HCT116 (cell line): ENCODE data around the gene ARHGEF10L.

Source experiments
- CTCF ChIP-seq, 3 experiments: fragments of 200-600 bp in 1 of 3; sonication (generic) in 1 of 3; IDR thresholded peaks in 2 of 3; conservative IDR thresholded peaks in 1 of 3; 2 replicates each; pipeline ENCODE4 v1.5.1; 2012 to 2017; ENCODE audit warnings: low read depth in 2 of 3, low read length in 2 of 3, antibody characterized with exemption in 1 of 3, borderline replicate concordance in 1 of 3, control low read depth in 1 of 3, mild to moderate bottlenecking in 1 of 3, mixed read lengths in 1 of 3, mixed run types in 1 of 3, moderate library complexity in 1 of 3; ENCODE audit not compliant: insufficient read depth in 1 of 3
- POLR2A ChIP-seq: IDR thresholded peaks from 2 replicates; pipeline ENCODE4 v1.7.0; 2011; ENCODE audit warnings: borderline replicate concordance; ENCODE audit not compliant: insufficient read depth, insufficient read length; ENCODE audit errors: extremely low read depth
- YY1 ChIP-seq: IDR thresholded peaks from 2 replicates; pipeline ENCODE4 v1.6.1; 2011; ENCODE audit warnings: low read length, low read depth, moderate library complexity, mild to moderate bottlenecking; ENCODE audit not compliant: insufficient replicate concordance; ENCODE audit errors: extremely low read depth
- ZNF274 ChIP-seq: fragments of 200-500 bp; sonication (Bioruptor generic); IDR thresholded peaks from 2 replicates; pipeline ENCODE4 v1.6.1; 2014; ENCODE audit warnings: mild to moderate bottlenecking, low read depth, low read length, inconsistent platforms

- TF ChIP-seq YY1 (no peak), CTCF (IDR thresholded peaks at IDR 0.05 in 2 of 3, conservative IDR thresholded peaks at IDR 0.05 in 1 of 3; ENCODE audit: borderline replicate concordance in 1 of 3, insufficient read depth in 1 of 3, low read depth in 2 of 3, low read length in 2 of 3) (no peak), POLR2A (no peak), ZNF274 (no peak)
Measured at GRCh38 chr1:17561561-17561985, 22.1 kb downstream of the ARHGEF10L start.
